K562 (cell line): ENCODE measurements around the gene SKP2.

Experiments used
- HNRNPLL ChIP-seq: fragments of 200-400 bp; formaldehyde crosslinking; IDR thresholded peaks from 2 replicates; pipeline ENCODE4 v1.6.1; 2017; ENCODE audit warnings: low read length, low read depth, mild to moderate bottlenecking; ENCODE audit not compliant: poor library complexity, severe bottlenecking
- KDM1A ChIP-seq, 2 experiments: fragments of 450-650 bp; IDR thresholded peaks; 2 replicates each; pipeline ENCODE4 v1.6.1; 2016; ENCODE audit warnings: mild to moderate bottlenecking in 2 of 2
- MTA3 ChIP-seq: fragments of 450-650 bp; formaldehyde crosslinking; IDR thresholded peaks from 2 replicates; pipeline ENCODE4 v1.6.1; 2017; ENCODE audit warnings: mild to moderate bottlenecking, borderline replicate concordance
- NFE2L1 ChIP-seq: fragments of 450-650 bp; IDR thresholded peaks from 2 replicates; pipeline ENCODE4 v1.6.1; 2016; ENCODE audit warnings: missing genetic modification characterization, low read depth, mild to moderate bottlenecking, missing compliant biosample characterization, moderate library complexity, borderline replicate concordance
- PHF20 ChIP-seq: fragments of 450-650 bp; IDR thresholded peaks from 2 replicates; pipeline ENCODE4 v1.6.1; 2018; ENCODE audit not compliant: partially characterized antibody
- POLR2AphosphoS2 ChIP-seq: IDR thresholded peaks from 2 replicates; pipeline ENCODE4 v1.6.1; 2012; ENCODE audit warnings: low read length, improper control_type of control experiment
- RAD21 ChIP-seq, 2 experiments: fragments of 250-450 bp in 1 of 2; fragments of 450-650 bp in 1 of 2; sonication (Bioruptor Pico) in 1 of 2; formaldehyde crosslinking in 1 of 2; IDR thresholded peaks in 1 of 2; conservative IDR thresholded peaks in 1 of 2; 2 replicates each; pipeline versions ENCODE4 v1.4.0 to v1.8.0; 2020 to 2022; ENCODE audit warnings: mild to moderate bottlenecking in 2 of 2, moderate library complexity in 1 of 2
- TGIF2 ChIP-seq: sonication (generic); formaldehyde crosslinking; IDR thresholded peaks from 2 replicates; pipeline ENCODE4 v1.8.1; 2022; ENCODE audit warnings: mild to moderate bottlenecking, missing genetic modification reagents, moderate library complexity
- ZBTB7A ChIP-seq: IDR thresholded peaks from 2 replicates; pipeline ENCODE4 v1.6.1; 2011; ENCODE audit warnings: low read depth, mild to moderate bottlenecking, low read length, moderate library complexity, borderline replicate concordance; ENCODE audit not compliant: control insufficient read depth
- ZNF668 ChIP-seq: fragments of 250-450 bp; sonication (Bioruptor Pico); IDR thresholded peaks from 2 replicates; pipeline ENCODE4 v1.8.0; 2022; ENCODE audit warnings: mild to moderate bottlenecking, inconsistent platforms
- TF ChIP-seq, protein P1 (sequence below), 3 experiments: IDR thresholded peaks in 2 of 3; conservative IDR thresholded peaks in 1 of 3; 2 replicates each; pipeline ENCODE4 v1.5.1; 2011 to 2012; ENCODE audit warnings: low read length in 3 of 3, mild to moderate bottlenecking in 3 of 3, control low read depth in 2 of 3, improper control_type of control experiment in 1 of 3, inconsistent platforms in 1 of 3, low read depth in 1 of 3, mixed read lengths in 1 of 3, moderate library complexity in 1 of 3; ENCODE audit not compliant: insufficient read depth in 2 of 3

DNA sequence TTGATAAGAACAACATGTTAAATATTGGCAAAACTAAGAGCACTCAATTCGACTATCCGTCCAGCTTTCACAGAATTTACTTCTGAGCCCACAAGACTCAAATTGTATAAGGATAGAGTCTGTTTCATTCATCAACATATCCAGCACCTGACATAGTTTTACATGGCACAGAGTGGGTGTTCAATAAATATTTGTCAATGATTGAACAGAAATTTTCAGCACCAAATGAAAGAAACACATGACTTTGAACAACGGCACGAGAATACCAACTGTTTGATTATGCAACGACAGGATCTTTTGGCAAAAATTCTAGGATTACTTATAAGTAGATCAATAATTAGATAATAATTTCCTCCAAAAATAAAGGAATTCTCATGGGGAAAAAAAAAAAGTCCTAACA lies 41.8 kb downstream of the SKP2 start:
- no peak for TF ChIP-seq HNRNPLL
- no peak for TF ChIP-seq RAD21 (CRISPR knock-in tag; conservative IDR thresholded peaks at IDR 0.05 in 1 of 2, IDR thresholded peaks at IDR 0.05 in 1 of 2)
- TF ChIP-seq PHF20 = no peak
- no peak for TF ChIP-seq MTA3
- no peak for TF ChIP-seq ZBTB7A
- TF ChIP-seq NFE2L1 (tag) = no peak
- TF ChIP-seq, protein P1, sequence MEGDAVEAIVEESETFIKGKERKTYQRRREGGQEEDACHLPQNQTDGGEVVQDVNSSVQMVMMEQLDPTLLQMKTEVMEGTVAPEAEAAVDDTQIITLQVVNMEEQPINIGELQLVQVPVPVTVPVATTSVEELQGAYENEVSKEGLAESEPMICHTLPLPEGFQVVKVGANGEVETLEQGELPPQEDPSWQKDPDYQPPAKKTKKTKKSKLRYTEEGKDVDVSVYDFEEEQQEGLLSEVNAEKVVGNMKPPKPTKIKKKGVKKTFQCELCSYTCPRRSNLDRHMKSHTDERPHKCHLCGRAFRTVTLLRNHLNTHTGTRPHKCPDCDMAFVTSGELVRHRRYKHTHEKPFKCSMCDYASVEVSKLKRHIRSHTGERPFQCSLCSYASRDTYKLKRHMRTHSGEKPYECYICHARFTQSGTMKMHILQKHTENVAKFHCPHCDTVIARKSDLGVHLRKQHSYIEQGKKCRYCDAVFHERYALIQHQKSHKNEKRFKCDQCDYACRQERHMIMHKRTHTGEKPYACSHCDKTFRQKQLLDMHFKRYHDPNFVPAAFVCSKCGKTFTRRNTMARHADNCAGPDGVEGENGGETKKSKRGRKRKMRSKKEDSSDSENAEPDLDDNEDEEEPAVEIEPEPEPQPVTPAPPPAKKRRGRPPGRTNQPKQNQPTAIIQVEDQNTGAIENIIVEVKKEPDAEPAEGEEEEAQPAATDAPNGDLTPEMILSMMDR (IDR thresholded peaks at IDR 0.05 in 2 of 3, conservative IDR thresholded peaks at IDR 0.05 in 1 of 3; ENCODE audit: insufficient read depth in 2 of 3, low read depth in 1 of 3, low read length in 3 of 3) = no peak
- no peak for TF ChIP-seq ZNF668 (CRISPR knock-in tag)
- no peak for TF ChIP-seq TGIF2
- TF ChIP-seq KDM1A (IDR thresholded peaks at IDR 0.05) = no peak
- no peak for TF ChIP-seq POLR2AphosphoS2
